Measurements from ENCODE around the gene DNMT1.

The DNMT1 gene

DNA sequence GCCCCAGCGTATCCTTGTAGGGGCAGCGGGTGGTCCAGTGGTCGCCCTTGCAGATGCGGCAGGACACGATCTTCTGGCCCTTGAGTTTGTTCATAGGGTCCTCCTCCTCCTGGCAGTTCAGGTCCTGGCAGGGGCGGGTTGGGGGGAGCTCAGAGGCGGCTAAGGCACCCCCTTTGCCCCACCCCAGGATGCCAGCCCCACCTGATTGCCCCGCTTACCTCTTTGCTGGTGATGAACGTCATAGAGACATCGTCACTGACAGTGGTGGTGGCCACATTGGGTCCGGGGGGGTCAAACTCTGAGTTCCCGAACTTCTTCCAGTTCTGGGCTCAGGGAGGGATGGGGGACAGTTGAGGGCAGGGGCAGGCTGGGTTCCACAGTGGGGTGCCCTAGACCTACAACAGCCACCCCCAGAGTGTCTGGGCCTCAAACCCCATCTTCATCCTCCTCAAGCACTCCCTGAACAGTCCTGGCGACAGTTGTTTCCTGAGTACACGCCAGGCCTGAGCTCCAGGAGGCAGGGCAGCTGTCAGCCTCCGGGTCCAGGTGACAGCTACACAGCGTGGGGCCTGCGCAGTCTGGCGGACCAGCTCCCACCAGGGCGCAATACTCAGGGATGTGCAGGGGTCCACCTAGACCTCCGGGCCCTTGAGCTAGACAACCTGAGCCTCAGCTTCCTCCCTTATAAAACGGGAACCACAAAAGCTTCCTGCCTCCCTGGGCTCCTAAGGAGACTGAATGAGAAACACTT is 77.7 kb downstream of the DNMT1 start:
- Histone ChIP-seq H3K4me1 (ENCODE audit: control insufficient read depth in 2 of 2, insufficient read depth in 2 of 2, low read length in 2 of 2) (peaks cover 9 to 16% of the 10 kb centered on the region in 2 donors), H3K27ac (ENCODE audit: low read depth in 2 of 2, low read length in 2 of 2) (no peak overlapping the region), H3K9me3 (ENCODE audit: control insufficient read depth in 2 of 2, low read length in 2 of 2) (no peaks in the 10 kb centered on the region), H3K36me3 (ENCODE audit: control insufficient read depth in 2 of 2, insufficient read depth in 2 of 2, low read length in 2 of 2) (peaks cover 26% of the 10 kb centered on the region in 2 donors), H3K27me3 (ENCODE audit: control insufficient read depth in 2 of 2, insufficient read depth in 2 of 2, low read length in 2 of 2) (no peaks in the 10 kb centered on the region), H3K9ac (ENCODE audit: low read depth in 1 of 2, low read length in 2 of 2) (no peak overlapping the region), H3K4me3 (ENCODE audit: low read length in 2 of 2) (no peak overlapping the region)

DNA sequence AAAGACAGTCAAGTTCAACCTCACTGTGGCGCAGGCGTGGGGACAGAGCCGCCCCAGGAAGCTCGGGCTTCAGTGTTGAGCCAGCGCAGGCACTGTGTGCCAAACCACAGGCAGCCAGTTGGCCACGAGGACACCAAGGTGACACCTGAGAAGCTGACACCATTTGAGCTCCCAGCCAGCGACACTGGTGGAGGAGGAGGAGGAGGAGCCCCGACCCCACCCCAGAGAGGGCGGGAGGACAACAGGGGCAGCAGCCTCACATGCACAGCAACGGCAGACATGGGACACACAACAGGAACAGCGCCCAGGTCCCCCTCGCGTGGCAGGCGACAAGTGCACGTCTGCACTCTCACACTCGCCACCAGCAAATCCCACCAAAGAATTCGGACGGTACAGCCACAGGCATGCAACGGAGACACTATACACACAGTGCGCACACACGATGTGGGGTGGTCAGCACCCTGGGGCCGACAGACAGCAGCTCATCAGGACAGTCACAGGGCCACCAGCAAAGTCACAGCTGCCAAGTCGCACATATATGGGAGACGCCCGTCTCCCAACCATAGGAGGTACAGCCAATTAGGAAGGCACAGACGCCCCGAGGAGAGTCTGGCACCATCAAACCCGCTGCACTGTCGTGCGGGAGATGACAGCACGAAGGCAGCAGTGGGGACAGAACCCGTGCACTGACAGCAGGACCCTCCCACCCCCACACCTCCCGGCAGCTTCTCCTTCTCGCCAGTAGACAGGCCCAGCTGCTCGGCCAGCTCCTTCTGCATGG is 78.5 kb downstream of the DNMT1 start:
- H3K9me3 ChIP-seq (ENCODE audit: control insufficient read depth in 2 of 2, low read length in 2 of 2): no peaks in the 10 kb centered on the region
- H3K27me3 ChIP-seq (ENCODE audit: control insufficient read depth in 2 of 2, insufficient read depth in 2 of 2, low read length in 2 of 2): no peaks in the 10 kb centered on the region
- peaks cover 9 to 17% of the 10 kb centered on the region in 2 donors for H3K4me1 ChIP-seq (ENCODE audit: control insufficient read depth in 2 of 2, insufficient read depth in 2 of 2, low read length in 2 of 2)
- no peak overlapping the region for H3K4me3 ChIP-seq (ENCODE audit: low read length in 2 of 2)
- H3K9ac ChIP-seq (ENCODE audit: low read depth in 1 of 2, low read length in 2 of 2): no peak overlapping the region
- no peak overlapping the region for H3K27ac ChIP-seq (ENCODE audit: low read depth in 2 of 2, low read length in 2 of 2)
- peaks cover 28 to 29% of the 10 kb centered on the region in 2 donors for H3K36me3 ChIP-seq (ENCODE audit: control insufficient read depth in 2 of 2, insufficient read depth in 2 of 2, low read length in 2 of 2)

DNA sequence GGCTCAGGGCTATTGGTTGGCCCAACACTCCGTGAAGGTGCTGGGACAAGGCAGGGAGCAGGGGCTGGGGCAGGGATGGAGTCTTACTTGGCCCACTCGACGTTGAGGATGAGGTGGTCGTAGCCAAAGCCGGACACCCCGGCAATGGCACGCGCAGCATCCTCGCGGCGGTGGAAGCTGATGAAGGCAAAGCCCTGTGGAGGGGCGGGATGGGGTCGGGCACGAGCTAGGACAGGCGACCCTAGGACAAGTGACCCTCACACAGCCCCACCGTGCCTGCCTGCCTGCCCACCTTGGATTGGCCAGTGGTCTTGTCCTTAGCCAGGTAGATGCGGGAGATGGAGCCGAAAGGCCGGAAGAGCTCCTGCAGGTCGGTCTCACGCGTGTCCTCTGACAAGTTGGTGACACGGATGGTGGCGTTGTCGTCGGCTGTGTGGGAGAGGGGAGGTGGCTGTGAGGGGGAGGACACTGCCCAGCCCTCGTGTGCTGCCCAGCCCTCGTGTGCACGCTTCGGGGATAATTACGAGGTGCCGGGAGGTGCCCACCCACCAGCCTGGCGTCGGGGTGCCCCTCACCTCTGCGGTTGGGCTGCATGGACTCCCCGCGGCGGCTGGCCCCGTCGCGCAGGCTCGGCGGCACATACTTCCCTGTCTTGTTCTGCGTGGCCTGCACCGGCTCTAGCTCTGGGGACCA is 79.2 kb downstream of the DNMT1 start:
- no peaks in the 10 kb centered on the region for H3K27me3 ChIP-seq (ENCODE audit: control insufficient read depth in 2 of 2, insufficient read depth in 2 of 2, low read length in 2 of 2)
- peaks cover 9 to 19% of the 10 kb centered on the region in 2 donors for H3K4me1 ChIP-seq (ENCODE audit: control insufficient read depth in 2 of 2, insufficient read depth in 2 of 2, low read length in 2 of 2)
- H3K36me3 ChIP-seq (ENCODE audit: control insufficient read depth in 2 of 2, insufficient read depth in 2 of 2, low read length in 2 of 2): peaks cover 34 to 36% of the 10 kb centered on the region in 2 donors
- no peak overlapping the region for H3K4me3 ChIP-seq (ENCODE audit: low read length in 2 of 2)
- H3K27ac ChIP-seq (ENCODE audit: low read depth in 2 of 2, low read length in 2 of 2): no peak overlapping the region
- H3K9ac ChIP-seq (ENCODE audit: low read depth in 1 of 2, low read length in 2 of 2): no peak overlapping the region
- H3K9me3 ChIP-seq (ENCODE audit: control insufficient read depth in 2 of 2, low read length in 2 of 2): no peaks in the 10 kb centered on the region

DNA sequence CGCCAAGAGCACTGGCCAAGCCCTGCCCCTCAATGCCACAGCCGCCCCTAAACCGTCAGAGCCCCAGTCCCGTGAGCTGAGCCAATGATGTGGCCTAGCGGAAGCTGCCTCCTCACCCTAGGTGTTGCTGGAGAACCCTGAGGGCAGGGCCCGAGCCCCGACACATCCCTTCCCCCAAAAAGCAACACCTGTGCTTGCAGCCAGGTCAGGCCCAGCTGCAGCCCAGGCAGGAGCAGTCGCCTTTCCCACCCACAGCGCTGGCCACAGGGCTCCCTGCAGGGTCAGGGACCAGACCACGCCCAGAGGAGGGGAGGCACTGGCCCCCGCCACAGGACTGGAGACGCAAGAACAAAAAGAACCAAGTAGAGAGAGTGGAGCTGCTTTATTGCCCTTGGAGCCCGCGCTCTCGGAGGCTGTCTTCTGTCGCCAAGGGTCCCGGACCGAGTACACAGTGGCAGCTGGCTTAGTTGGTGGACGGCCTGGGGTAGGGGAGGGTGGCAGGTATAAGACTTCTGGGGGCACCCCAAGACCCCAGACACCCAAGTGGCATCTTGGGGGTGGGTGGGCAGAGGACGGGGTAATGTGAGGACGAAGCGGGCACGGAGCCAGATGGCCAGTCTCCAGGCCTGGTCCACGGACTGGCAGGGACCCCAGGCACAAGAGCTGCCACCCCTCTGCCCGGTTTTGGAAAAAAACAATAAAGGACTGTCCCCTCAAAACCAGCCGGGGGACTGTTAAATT is 79.9 kb downstream of the DNMT1 start:
- H3K9me3 ChIP-seq (ENCODE audit: control insufficient read depth in 2 of 2, low read length in 2 of 2): no peaks in the 10 kb centered on the region
- H3K9ac ChIP-seq (ENCODE audit: low read depth in 1 of 2, low read length in 2 of 2): no peak overlapping the region
- no peak overlapping the region for H3K27ac ChIP-seq (ENCODE audit: low read depth in 2 of 2, low read length in 2 of 2)
- peaks cover 9 to 19% of the 10 kb centered on the region in 2 donors for H3K4me1 ChIP-seq (ENCODE audit: control insufficient read depth in 2 of 2, insufficient read depth in 2 of 2, low read length in 2 of 2)
- H3K27me3 ChIP-seq (ENCODE audit: control insufficient read depth in 2 of 2, insufficient read depth in 2 of 2, low read length in 2 of 2): no peaks in the 10 kb centered on the region
- H3K4me3 ChIP-seq (ENCODE audit: low read length in 2 of 2): no peak overlapping the region
- H3K36me3 ChIP-seq (ENCODE audit: control insufficient read depth in 2 of 2, insufficient read depth in 2 of 2, low read length in 2 of 2): peaks cover 42 to 43% of the 10 kb centered on the region in 2 donors

DNA sequence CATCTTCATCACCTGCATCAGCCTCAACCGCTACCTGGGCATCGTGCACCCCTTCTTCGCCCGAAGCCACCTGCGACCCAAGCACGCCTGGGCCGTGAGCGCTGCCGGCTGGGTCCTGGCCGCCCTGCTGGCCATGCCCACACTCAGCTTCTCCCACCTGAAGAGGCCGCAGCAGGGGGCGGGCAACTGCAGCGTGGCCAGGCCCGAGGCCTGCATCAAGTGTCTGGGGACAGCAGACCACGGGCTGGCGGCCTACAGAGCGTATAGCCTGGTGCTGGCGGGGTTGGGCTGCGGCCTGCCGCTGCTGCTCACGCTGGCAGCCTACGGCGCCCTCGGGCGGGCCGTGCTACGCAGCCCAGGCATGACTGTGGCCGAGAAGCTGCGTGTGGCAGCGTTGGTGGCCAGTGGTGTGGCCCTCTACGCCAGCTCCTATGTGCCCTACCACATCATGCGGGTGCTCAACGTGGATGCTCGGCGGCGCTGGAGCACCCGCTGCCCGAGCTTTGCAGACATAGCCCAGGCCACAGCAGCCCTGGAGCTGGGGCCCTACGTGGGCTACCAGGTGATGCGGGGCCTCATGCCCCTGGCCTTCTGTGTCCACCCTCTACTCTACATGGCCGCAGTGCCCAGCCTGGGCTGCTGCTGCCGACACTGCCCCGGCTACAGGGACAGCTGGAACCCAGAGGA is 80.6 kb downstream of the DNMT1 start:
- peaks cover 48 to 49% of the 10 kb centered on the region in 2 donors for H3K36me3 ChIP-seq (ENCODE audit: control insufficient read depth in 2 of 2, insufficient read depth in 2 of 2, low read length in 2 of 2)
- H3K9ac ChIP-seq (ENCODE audit: low read depth in 1 of 2, low read length in 2 of 2): no peak overlapping the region
- H3K4me3 ChIP-seq (ENCODE audit: low read length in 2 of 2): no peak overlapping the region
- H3K4me1 ChIP-seq (ENCODE audit: control insufficient read depth in 2 of 2, insufficient read depth in 2 of 2, low read length in 2 of 2): peaks cover 8 to 17% of the 10 kb centered on the region in 2 donors
- no peaks in the 10 kb centered on the region for H3K27me3 ChIP-seq (ENCODE audit: control insufficient read depth in 2 of 2, insufficient read depth in 2 of 2, low read length in 2 of 2)
- no peaks in the 10 kb centered on the region for H3K9me3 ChIP-seq (ENCODE audit: control insufficient read depth in 2 of 2, low read length in 2 of 2)
- no peak overlapping the region for H3K27ac ChIP-seq (ENCODE audit: low read depth in 2 of 2, low read length in 2 of 2)

DNA sequence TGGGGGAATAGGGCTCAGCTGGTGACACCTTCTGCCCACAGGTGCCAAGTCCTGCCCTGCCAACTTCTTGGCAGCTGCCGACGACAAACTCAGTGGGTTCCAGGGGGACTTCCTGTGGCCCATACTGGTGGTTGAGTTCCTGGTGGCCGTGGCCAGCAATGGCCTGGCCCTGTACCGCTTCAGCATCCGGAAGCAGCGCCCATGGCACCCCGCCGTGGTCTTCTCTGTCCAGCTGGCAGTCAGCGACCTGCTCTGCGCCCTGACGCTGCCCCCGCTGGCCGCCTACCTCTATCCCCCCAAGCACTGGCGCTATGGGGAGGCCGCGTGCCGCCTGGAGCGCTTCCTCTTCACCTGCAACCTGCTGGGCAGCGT is 81.2 kb downstream of the DNMT1 start:
- Histone ChIP-seq H3K27me3 (ENCODE audit: control insufficient read depth in 2 of 2, insufficient read depth in 2 of 2, low read length in 2 of 2) (no peaks in the 10 kb centered on the region), H3K9me3 (ENCODE audit: control insufficient read depth in 2 of 2, low read length in 2 of 2) (no peaks in the 10 kb centered on the region), H3K4me1 (ENCODE audit: control insufficient read depth in 2 of 2, insufficient read depth in 2 of 2, low read length in 2 of 2) (peaks cover 3 to 12% of the 10 kb centered on the region in 2 donors), H3K36me3 (ENCODE audit: control insufficient read depth in 2 of 2, insufficient read depth in 2 of 2, low read length in 2 of 2) (peaks cover 49 to 52% of the 10 kb centered on the region in 2 donors), H3K27ac (ENCODE audit: low read depth in 2 of 2, low read length in 2 of 2) (no peak overlapping the region), H3K9ac (ENCODE audit: low read depth in 1 of 2, low read length in 2 of 2) (no peak overlapping the region), H3K4me3 (ENCODE audit: low read length in 2 of 2) (no peak overlapping the region)

DNA sequence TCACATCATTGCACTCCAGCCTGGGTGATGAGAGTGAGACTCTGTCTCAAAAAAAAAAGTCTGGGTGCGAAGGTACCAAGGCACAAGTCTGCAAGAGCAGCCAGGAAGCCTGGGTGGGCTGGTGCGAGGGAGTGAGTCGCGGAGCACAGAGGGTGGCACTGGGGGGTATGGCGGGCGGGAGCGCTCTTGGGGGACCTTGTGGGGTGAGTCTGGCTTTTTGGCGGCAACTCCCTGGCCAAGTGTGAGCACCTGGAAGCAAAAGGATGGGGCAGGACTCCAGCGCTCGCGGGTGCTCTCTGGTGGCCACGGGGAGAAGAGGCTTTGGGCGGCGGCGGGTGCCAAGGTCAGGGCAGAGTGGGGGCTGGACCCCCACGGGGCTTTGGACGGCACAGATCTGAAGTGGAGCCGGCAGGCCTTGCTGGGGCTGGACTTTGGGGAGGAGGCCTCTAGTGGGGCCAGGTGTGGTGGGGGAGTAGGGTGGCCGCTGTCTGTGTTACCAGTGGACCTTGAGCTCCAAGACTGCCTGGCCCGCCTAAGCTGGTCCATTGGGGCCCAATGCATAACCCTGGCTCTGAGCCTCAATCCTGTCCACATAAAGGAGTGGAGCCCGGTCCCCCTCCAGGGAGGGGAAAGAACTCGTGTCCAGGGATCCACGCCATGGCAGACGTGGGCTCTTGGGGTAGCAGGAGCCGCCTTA is 81.7 kb downstream of the DNMT1 start:
- Histone ChIP-seq H3K27ac (ENCODE audit: low read depth in 2 of 2, low read length in 2 of 2) (no peak overlapping the region), H3K9me3 (ENCODE audit: control insufficient read depth in 2 of 2, low read length in 2 of 2) (no peaks in the 10 kb centered on the region), H3K27me3 (ENCODE audit: control insufficient read depth in 2 of 2, insufficient read depth in 2 of 2, low read length in 2 of 2) (no peaks in the 10 kb centered on the region), H3K36me3 (ENCODE audit: control insufficient read depth in 2 of 2, insufficient read depth in 2 of 2, low read length in 2 of 2) (peaks cover 53 to 57% of the 10 kb centered on the region in 2 donors), H3K4me3 (ENCODE audit: low read length in 2 of 2) (no peak overlapping the region), H3K4me1 (ENCODE audit: control insufficient read depth in 2 of 2, insufficient read depth in 2 of 2, low read length in 2 of 2) (peaks cover 2 to 12% of the 10 kb centered on the region in 2 donors), H3K9ac (ENCODE audit: low read depth in 1 of 2, low read length in 2 of 2) (no peak overlapping the region)

DNA sequence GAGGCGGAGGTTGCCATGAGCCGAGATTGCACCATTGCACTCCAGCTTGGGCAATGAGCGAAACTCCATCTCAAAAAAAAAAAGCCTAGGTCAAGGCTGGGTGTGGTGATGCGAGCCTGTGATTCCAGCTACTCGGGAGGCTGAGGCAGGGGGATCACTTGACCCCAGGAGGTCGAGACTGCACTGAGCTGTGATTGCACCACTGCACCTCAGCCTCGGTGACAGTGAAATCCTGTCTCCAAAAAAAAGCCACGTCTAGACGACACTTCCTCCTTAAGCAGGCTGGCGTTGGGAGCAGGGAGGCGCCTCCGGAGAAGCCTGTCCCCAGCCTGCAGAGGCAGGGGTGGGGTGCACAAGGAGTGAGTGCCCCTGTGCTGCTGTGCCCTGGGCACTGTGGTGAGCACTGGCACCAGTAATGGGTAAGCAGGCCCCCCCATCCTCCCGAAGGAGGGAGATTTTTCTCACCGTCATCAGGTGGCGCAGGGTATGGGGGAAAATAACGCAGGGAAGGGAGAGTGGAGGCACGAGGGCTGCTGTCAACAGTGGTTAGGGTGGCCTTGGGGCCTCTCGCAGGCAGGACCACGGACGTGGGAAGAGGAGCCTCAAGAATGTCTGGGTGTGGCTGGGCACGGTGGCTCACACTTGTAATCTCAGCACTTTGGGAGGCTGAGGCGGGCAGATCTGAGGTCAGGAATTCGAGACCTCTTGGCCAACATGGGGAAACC is 82.6 kb downstream of the DNMT1 start:
- Histone ChIP-seq H3K27me3 (ENCODE audit: control insufficient read depth in 2 of 2, insufficient read depth in 2 of 2, low read length in 2 of 2) (no peaks in the 10 kb centered on the region), H3K9ac (ENCODE audit: low read depth in 1 of 2, low read length in 2 of 2) (peak overlapping the region in 1 of 2 donors; percentile 13), H3K27ac (ENCODE audit: low read depth in 2 of 2, low read length in 2 of 2) (peak overlapping the region in 1 of 2 donors; percentile 63), H3K4me1 (ENCODE audit: control insufficient read depth in 2 of 2, insufficient read depth in 2 of 2, low read length in 2 of 2) (peaks cover 3 to 14% of the 10 kb centered on the region in 2 donors), H3K36me3 (ENCODE audit: control insufficient read depth in 2 of 2, insufficient read depth in 2 of 2, low read length in 2 of 2) (peaks cover 53 to 56% of the 10 kb centered on the region in 2 donors), H3K4me3 (ENCODE audit: low read length in 2 of 2) (peak overlapping the region in 1 of 2 donors; percentile 26), H3K9me3 (ENCODE audit: control insufficient read depth in 2 of 2, low read length in 2 of 2) (no peaks in the 10 kb centered on the region)
